Muscle layer of duodenum (tissue), 2 donors: ENCODE results near the gene SNX5.

Experiments
- H3K27ac ChIP-seq: one replicate; pipeline ENCODE4 v1.7.0; 2013; ENCODE audit warnings: mild to moderate bottlenecking, low read length
- H3K27me3 ChIP-seq: one replicate; pipeline ENCODE4 v1.7.0; 2013; ENCODE audit warnings: low read depth, mild to moderate bottlenecking, control low read depth, low read length
- H3K36me3 ChIP-seq, 2 donors: one replicate each; pipeline ENCODE4 v1.7.0; 2013; ENCODE audit warnings: low read length in 2 of 2, control low read depth in 1 of 2, mild to moderate bottlenecking in 1 of 2; ENCODE audit not compliant: insufficient read depth in 2 of 2, control insufficient read depth in 1 of 2
- H3K4me1 ChIP-seq, 2 donors: one replicate each; pipeline ENCODE4 v1.7.0; 2013; ENCODE audit warnings: low read length in 2 of 2, mild to moderate bottlenecking in 2 of 2, control low read depth in 1 of 2, moderate library complexity in 1 of 2; ENCODE audit not compliant: insufficient read depth in 2 of 2, control insufficient read depth in 1 of 2
- H3K4me3 ChIP-seq, 2 donors: one replicate each; pipeline ENCODE4 v1.7.0; 2013; ENCODE audit warnings: low read length in 2 of 2, low read depth in 1 of 2, mild to moderate bottlenecking in 1 of 2
- H3K9me3 ChIP-seq, 2 donors: one replicate each; pipeline ENCODE4 v1.7.0; 2013; ENCODE audit warnings: low read length in 2 of 2, control low read depth in 1 of 2, mild to moderate bottlenecking in 1 of 2; ENCODE audit not compliant: control insufficient read depth in 1 of 2
- donor health status: healthy.

The SNX5 gene

DNA sequence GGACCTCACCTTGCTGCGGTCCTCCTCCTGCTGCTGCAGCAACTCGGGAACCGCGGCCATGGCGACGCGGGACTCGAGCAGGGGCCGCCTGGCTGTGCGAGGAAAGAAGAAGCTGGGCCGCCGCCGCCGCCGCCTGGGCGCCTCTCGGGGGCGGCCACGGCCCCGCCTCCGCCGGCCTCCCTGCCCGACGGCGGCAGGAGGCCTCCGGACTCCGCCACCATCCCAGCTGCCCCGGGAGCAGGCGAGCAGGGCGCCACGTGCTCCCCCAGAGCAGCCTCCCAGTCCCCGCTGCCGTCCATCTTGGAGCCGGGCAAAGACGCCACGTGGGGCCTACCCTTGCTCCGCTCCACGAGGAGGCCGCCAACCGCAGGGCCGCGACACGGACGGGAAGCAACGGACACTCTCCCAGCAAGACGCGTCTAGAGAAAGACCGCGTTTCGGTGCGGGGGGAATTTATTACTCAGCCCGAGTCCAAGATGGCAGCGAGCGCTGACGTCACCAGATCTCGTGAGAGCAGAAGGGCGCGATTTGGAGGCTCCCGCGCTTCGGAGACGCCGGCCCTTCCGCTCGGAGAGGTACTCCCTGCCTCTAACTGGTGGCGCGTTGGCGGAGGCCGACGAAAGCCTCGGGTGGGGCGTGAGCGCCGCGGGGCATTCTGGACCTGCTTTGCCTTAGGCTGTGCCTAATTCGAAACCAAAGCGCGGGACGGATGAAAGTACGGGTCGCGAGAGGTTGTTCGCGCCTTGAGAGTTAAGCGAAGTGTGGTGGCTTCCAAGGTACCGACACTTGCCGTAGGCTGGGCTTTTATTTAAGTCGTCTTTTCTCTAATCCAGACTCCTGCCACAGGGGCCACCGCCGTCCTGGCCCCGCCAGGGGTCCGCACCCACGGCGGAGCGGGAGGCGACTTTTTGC lies at the start of gene SNX5, which contains the start of gene MGME1:
SNX5 (minus strand) TSS at position 429 of the 912 bp plus-strand sequence; CDS start at position 60, 369 bp downstream.
MGME1 (plus strand) TSS at position 653 of the 912 bp plus-strand sequence. CDS start 842 bp downstream, outside the sequence.
- H3K4me1 ChIP-seq, result peaks cover 17 to 45% of the 10 kb centered on the region in 2 donors
- peak within 1 kb of the TSS; percentile 95 for H3K27ac ChIP-seq
- H3K27me3 ChIP-seq, result no peaks in the 10 kb centered on the region
- H3K9me3 ChIP-seq, result no peaks in the 10 kb centered on the region
- peaks cover 0 to 8% of the 10 kb centered on the region in 2 donors for H3K36me3 ChIP-seq
- peak within 1 kb of the TSS; percentile 84 to 95 for H3K4me3 ChIP-seq

- no peaks in the 10 kb centered on the region for H3K27me3 ChIP-seq
- no peak overlapping the region for H3K27ac ChIP-seq
- no peak overlapping the region for H3K4me3 ChIP-seq
- H3K9me3 ChIP-seq, result no peaks in the 10 kb centered on the region
- H3K4me1 ChIP-seq, result no peaks in the 10 kb centered on the region
- no peaks in the 10 kb centered on the region for H3K36me3 ChIP-seq
Measured at GRCh38 chr20:18018100-18018499, 49.5 kb upstream of the SNX5 start.

DNA sequence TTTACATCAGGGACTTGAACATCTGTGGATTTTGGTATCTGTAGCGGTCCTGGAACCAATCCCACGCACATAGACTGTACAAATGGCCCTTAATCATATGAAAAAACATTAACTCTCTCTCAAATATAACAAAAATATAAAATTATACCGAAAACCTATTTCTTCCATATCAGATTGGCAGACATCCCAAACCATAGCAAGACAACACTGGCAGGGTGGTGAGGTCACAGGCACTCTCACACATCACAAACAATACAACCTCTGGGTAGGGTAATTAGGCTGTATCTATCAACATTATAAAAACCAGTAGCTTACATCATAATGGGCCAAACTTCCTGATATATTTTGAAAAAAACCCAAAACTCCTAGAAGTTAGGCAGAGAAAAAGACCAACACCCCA lies 48.2 kb upstream of the SNX5 start:
- H3K4me3 ChIP-seq, result no peak overlapping the region

GRCh38 chr20:18014411-18014810 lies 45.8 kb upstream of the SNX5 start:
- H3K27me3 ChIP-seq, result no peaks in the 10 kb centered on the region
- no peaks in the 10 kb centered on the region for H3K9me3 ChIP-seq
- no peaks in the 10 kb centered on the region for H3K36me3 ChIP-seq
- no peak overlapping the region for H3K4me3 ChIP-seq
- H3K4me1 ChIP-seq, result no peaks in the 10 kb centered on the region
- H3K27ac ChIP-seq, result no peak overlapping the region

More for the DNA sequence above, 48.2 kb upstream of the SNX5 start:
- H3K27ac ChIP-seq, result no peak overlapping the region
- no peaks in the 10 kb centered on the region for H3K36me3 ChIP-seq
- no peaks in the 10 kb centered on the region for H3K9me3 ChIP-seq
- no peaks in the 10 kb centered on the region for H3K27me3 ChIP-seq
- no peaks in the 10 kb centered on the region for H3K4me1 ChIP-seq

DNA sequence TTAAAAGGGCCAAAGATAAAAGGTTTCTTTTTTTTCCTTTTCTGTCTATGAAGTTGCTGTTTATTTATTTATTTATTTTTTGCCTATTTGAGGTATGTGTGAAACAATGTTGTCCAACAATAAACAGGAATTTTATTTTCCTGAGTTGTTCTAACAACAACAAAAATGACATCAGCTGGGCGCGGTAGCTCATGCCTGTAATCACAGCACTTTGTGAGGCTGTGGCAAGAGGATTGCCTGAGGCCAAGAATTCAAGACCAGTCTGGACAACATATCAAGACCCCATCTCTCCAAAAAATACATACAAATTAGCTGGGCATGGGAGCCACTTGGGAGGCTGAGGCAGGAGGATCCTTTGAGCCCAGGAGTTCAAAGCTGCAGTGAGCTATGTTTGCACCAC lies 44.3 kb upstream of the SNX5 start:
- Histone ChIP-seq H3K36me3 (no peaks in the 10 kb centered on the region), H3K9me3 (no peaks in the 10 kb centered on the region), H3K27ac (no peak overlapping the region), H3K4me1 (peaks cover 0 to 2% of the 10 kb centered on the region in 2 donors), H3K4me3 (no peak overlapping the region), H3K27me3 (no peaks in the 10 kb centered on the region)

DNA sequence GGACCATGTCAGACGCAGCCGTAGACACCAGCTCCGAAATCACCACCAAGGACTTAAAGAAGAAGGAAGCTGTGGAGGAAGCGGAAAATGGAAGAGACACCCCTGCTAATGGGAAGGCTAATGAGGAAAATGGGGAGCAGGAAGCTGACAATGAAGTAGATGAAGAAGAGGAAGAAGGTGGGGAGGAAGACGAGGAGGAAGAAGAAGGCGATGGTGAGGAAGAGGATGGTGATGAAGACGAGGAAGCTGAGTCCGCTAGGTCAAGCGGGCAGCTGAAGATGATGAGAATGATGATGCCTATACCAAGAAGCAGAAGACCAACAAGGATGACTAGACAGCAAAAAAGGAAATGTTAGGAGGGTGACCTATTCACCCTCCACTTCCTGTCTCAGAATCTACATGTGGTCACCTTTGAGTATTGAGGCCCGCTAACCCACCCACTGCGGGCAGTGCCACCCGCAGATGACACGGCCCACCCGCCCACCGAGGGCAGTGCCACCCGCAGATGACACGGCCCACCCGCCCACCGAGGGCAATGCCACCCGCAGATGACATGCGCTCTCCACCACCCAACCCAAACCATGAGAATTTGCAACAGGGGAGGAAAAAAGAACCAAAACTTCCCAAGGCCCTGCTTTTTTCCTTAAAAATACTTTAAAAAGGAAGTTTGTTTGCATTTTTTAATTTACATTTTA lies 43.5 kb upstream of the SNX5 start:
- Histone ChIP-seq H3K4me3 (no peak overlapping the region), H3K36me3 (no peaks in the 10 kb centered on the region), H3K4me1 (peaks cover 0 to 8% of the 10 kb centered on the region in 2 donors), H3K27ac (no peak overlapping the region), H3K9me3 (no peaks in the 10 kb centered on the region), H3K27me3 (no peaks in the 10 kb centered on the region)

DNA sequence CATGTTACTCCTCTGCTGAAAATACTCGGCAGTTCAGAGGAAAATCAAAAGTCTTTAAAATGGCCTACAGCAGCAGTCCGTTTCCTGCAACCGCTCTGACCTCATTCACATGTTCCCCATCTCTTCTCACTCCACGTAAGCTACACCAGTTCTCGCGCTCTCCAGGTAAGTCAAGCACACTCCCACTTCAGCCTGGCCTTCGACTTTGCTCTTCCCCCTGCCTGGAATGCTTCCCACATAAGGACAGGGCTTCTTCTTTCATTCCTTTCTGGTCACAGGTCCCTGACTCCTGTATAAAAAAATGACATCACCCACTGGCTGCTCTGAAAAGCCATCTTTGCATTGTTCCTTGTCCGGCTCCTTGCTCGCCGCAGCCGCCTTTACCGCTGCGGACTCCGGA lies 42.9 kb upstream of the SNX5 start:
- Histone ChIP-seq H3K27me3 (no peaks in the 10 kb centered on the region), H3K27ac (no peak overlapping the region), H3K36me3 (no peaks in the 10 kb centered on the region), H3K4me3 (no peak overlapping the region), H3K9me3 (no peaks in the 10 kb centered on the region), H3K4me1 (peaks cover 0 to 13% of the 10 kb centered on the region in 2 donors)

- Histone ChIP-seq H3K9me3 (no peaks in the 10 kb centered on the region), H3K4me3 (no peak overlapping the region), H3K27me3 (no peaks in the 10 kb centered on the region), H3K27ac (no peak overlapping the region), H3K36me3 (no peaks in the 10 kb centered on the region), H3K4me1 (peaks cover 0 to 23% of the 10 kb centered on the region in 2 donors)
Measured at GRCh38 chr20:18009116-18009515, 40.5 kb upstream of the SNX5 start.

DNA sequence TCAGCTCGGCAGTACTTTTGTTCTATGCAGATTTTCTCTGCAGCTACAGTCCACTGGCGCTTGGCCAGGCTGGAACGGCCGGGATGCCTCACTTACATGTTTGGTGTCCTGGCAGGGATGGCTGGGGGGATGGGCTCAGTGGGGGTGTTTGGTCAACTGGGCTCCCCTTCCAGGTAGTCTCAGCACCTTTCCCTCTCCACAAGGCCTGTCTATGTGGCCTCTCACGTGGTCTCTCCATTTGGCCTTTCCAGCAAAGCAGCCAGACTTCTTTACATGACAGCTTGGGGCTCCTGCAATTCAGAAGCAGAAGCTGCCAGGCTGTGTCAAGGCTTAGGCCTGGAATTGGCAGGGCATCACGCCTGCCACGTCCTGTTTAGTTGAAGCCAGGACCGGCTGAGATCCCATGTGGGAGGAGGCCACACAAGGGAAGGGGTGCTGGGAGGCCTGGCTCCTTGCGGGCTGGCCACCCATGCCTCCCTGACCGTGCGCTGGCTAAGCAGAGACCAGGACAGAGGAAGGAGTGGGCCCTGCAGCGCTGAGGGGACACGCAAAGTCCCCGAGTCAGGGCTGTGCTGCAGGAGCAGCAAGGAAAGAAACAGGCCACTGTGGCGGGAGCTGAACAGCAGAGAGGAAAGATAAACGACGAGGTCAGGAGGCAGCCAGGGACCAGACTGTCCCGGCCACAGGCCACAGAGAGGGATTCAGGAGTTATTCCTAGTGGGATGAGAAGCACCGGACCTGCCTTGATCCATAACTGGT lies 39.1 kb upstream of the SNX5 start:
- no peaks in the 10 kb centered on the region for H3K27me3 ChIP-seq
- no peaks in the 10 kb centered on the region for H3K9me3 ChIP-seq
- H3K4me1 ChIP-seq, result peaks cover 0 to 23% of the 10 kb centered on the region in 2 donors
- H3K27ac ChIP-seq, result no peak overlapping the region
- no peak overlapping the region for H3K4me3 ChIP-seq
- no peaks in the 10 kb centered on the region for H3K36me3 ChIP-seq

- Histone ChIP-seq H3K4me1 (peaks cover 0 to 23% of the 10 kb centered on the region in 2 donors), H3K4me3 (no peak overlapping the region), H3K36me3 (no peaks in the 10 kb centered on the region), H3K9me3 (no peaks in the 10 kb centered on the region), H3K27me3 (no peaks in the 10 kb centered on the region), H3K27ac (no peak overlapping the region)
Measured at GRCh38 chr20:18006684-18007083, 38.1 kb upstream of the SNX5 start.

DNA sequence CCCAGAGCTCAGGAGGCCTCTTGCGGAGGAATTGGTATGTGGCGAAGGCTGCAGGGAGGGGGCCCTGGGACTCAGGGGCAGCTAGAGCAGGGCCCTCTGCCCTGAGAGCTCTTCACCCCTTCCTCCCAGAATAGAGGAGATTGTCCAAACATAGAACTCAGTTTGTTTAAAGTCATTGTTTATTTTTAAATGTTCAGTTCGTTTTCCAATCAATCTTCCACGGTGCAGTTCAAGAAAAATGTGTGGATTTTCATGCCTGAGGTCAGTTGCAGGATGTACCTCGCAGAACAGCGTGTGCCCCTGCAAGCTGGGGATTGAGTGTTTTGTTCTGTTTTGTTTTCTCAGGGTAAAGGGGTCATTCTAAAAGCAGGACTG lies 37.4 kb upstream of the SNX5 start:
- Histone ChIP-seq H3K27me3 (no peaks in the 10 kb centered on the region), H3K4me1 (peaks cover 0 to 23% of the 10 kb centered on the region in 2 donors), H3K36me3 (no peaks in the 10 kb centered on the region), H3K27ac (no peak overlapping the region), H3K4me3 (no peak overlapping the region), H3K9me3 (no peaks in the 10 kb centered on the region)
